GM12873 (cell line): Measurements from ENCODE around the gene GTPBP3.

Experiments used
- TF ChIP-seq, protein P1 (sequence below): IDR thresholded peaks from 2 replicates; pipeline ENCODE4 v1.5.1; 2012; ENCODE audit warnings: low read depth, mild to moderate bottlenecking, moderate library complexity, low read length, control low read depth; ENCODE audit not compliant: insufficient read depth; ENCODE audit errors: missing control alignments

The GTPBP3 gene

DNA sequence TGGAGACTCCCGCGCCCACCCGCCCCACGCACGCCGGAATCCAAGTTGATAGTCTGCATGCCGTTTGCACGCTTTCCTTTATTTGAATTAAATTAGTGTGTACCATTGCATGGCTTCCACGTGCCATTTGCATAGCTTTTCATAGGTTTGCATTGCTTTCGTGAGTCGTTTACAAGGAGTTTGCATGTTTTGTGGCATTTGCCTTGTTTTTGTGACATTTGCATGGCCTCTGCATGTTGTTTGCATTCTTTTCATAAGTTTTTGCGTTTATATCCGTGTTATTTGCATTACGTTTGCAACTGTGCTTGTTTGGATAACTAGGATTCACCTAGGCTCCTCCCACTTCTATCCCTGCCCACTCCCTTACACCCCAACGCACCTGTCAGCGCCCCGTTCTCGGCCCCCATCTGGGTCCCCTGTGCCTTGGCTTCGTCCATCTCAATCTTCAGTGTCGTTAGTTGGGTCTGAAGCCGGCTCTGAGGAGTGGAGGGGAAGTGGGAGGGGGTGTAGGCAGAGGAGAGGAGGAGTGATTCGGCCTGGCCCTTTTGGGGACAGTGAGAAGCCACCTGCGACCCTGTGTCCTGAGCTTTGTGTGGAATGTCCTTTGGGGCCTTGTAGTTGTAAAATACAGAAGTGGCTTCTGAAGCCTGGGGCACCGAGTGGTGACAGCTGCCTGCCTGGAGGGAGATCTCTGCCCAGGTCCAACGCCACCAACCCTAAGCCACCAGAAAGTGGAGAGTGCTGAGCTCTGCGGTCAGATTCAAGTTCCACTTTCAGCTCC lies 54.2 kb downstream of the GTPBP3 start:
- TF ChIP-seq, protein P1, sequence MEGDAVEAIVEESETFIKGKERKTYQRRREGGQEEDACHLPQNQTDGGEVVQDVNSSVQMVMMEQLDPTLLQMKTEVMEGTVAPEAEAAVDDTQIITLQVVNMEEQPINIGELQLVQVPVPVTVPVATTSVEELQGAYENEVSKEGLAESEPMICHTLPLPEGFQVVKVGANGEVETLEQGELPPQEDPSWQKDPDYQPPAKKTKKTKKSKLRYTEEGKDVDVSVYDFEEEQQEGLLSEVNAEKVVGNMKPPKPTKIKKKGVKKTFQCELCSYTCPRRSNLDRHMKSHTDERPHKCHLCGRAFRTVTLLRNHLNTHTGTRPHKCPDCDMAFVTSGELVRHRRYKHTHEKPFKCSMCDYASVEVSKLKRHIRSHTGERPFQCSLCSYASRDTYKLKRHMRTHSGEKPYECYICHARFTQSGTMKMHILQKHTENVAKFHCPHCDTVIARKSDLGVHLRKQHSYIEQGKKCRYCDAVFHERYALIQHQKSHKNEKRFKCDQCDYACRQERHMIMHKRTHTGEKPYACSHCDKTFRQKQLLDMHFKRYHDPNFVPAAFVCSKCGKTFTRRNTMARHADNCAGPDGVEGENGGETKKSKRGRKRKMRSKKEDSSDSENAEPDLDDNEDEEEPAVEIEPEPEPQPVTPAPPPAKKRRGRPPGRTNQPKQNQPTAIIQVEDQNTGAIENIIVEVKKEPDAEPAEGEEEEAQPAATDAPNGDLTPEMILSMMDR: no peak
